Testis (tissue), 3 donors: Measurements from ENCODE around the gene DNAJC5. TPM values are rescaled to one million over a fixed set of nuclear protein-coding genes. Genes with fewer than 3 reads are reported as not detected.

Experiments
- DNase-seq: peaks from one replicate; pipeline ENCODE4 v3.0.0-alpha.2; 2019
- H3K27ac ChIP-seq, 2 donors: fragments of 200-600 bp; sonication (generic); one replicate each; pipeline ENCODE4 v1.5.1; 2019
- H3K27me3 ChIP-seq: fragments of 200-600 bp; sonication (generic); one replicate; pipeline ENCODE4 v1.5.1; 2019
- H3K36me3 ChIP-seq: fragments of 200-600 bp; sonication (generic); one replicate; pipeline ENCODE4 v1.5.1; 2017; ENCODE audit warnings: low read depth; ENCODE audit errors: missing control alignments
- H3K4me1 ChIP-seq: fragments of 200-600 bp; sonication (generic); one replicate; pipeline ENCODE4 v1.5.1; 2019
- H3K4me3 ChIP-seq, 2 donors: fragments of 200-600 bp; sonication (generic); one replicate each; pipeline ENCODE4 v1.5.1; 2017 to 2019
- H3K9me3 ChIP-seq: fragments of 200-600 bp; sonication (generic); one replicate; pipeline ENCODE4 v1.5.1; 2017
- POLR2A ChIP-seq: fragments of 450-650 bp; IDR thresholded peaks from one replicate; pipeline ENCODE4 v1.6.1; 2017; ENCODE audit warnings: antibody characterized with exemption, mild to moderate bottlenecking, moderate library complexity
- WGBS, 2 donors: methylation state at CpG; one replicate each; pipeline ENCODE4 v1.1.5; 2018; 5-methylcytosine and 5-hydroxymethylcytosine counted together
- intact Hi-C: fragments of 100-400 bp; cut with DNase I; formaldehyde crosslinking; loops from one replicate; pipeline ENCODE4 v1.15.1; 2023; ENCODE audit warnings: low total_unique reads
- polyA plus RNA-seq: library from polyadenylated mRNA; stranded (reverse); fragments of 350-450 nt; fragmentation: Illumina TruSeq; extraction: RNeasy Lipid Tissue Mini Kit (QIAGEN cat#74804); gene quantifications from one replicate; pipeline ENCODE4 v1.2.3, GENCODE V29; 2014; ENCODE audit warnings: low read depth, low replicate concordance; ENCODE audit not compliant: insufficient read depth
- total RNA-seq, 2 donors: library from RNA; depleted of rRNA; stranded (reverse); fragments of >200 nt; gene quantifications; one replicate each; pipeline ENCODE4 v1.2.3, GENCODE V29; 2016
- TF ChIP-seq, protein P1 (sequence below), 3 experiments: fragments of 450-650 bp in 2 of 3; fragments of 200-600 bp in 1 of 3; sonication (generic) in 1 of 3; IDR thresholded peaks; one replicate each; pipeline ENCODE4 v1.5.1; 2016 to 2019; ENCODE audit warnings: antibody characterized with exemption in 3 of 3, mild to moderate bottlenecking in 2 of 3, moderate library complexity in 1 of 3

Gene DNAJC5
- total and polyA plus RNA-seq, 3 donors from 2014 or later, result 35.6 to 64.8 (median 58.2) TPM

- Histone ChIP-seq H3K27ac (no peak overlapping the region), H3K36me3 (no peaks in the 10 kb centered on the region), H3K4me1 (peaks cover 6% of the 10 kb centered on the region), H3K9me3 (no peaks in the 10 kb centered on the region), H3K4me3 (no peak overlapping the region), H3K27me3 (no peaks in the 10 kb centered on the region)
- TF ChIP-seq POLR2A, result no peak
- TF ChIP-seq, protein P1, sequence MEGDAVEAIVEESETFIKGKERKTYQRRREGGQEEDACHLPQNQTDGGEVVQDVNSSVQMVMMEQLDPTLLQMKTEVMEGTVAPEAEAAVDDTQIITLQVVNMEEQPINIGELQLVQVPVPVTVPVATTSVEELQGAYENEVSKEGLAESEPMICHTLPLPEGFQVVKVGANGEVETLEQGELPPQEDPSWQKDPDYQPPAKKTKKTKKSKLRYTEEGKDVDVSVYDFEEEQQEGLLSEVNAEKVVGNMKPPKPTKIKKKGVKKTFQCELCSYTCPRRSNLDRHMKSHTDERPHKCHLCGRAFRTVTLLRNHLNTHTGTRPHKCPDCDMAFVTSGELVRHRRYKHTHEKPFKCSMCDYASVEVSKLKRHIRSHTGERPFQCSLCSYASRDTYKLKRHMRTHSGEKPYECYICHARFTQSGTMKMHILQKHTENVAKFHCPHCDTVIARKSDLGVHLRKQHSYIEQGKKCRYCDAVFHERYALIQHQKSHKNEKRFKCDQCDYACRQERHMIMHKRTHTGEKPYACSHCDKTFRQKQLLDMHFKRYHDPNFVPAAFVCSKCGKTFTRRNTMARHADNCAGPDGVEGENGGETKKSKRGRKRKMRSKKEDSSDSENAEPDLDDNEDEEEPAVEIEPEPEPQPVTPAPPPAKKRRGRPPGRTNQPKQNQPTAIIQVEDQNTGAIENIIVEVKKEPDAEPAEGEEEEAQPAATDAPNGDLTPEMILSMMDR (IDR thresholded peaks at IDR 0.05), result no peak
- intact Hi-C loops, result no loop called here
- 71 to 100% methylated on average over 4 to 23 of the region's 23 CpGs for WGBS, 2 donors
- no peak for DNase-seq
Measured at GRCh38 chr20:63940071-63940471, 45.1 kb downstream of the DNAJC5 start.

DNA sequence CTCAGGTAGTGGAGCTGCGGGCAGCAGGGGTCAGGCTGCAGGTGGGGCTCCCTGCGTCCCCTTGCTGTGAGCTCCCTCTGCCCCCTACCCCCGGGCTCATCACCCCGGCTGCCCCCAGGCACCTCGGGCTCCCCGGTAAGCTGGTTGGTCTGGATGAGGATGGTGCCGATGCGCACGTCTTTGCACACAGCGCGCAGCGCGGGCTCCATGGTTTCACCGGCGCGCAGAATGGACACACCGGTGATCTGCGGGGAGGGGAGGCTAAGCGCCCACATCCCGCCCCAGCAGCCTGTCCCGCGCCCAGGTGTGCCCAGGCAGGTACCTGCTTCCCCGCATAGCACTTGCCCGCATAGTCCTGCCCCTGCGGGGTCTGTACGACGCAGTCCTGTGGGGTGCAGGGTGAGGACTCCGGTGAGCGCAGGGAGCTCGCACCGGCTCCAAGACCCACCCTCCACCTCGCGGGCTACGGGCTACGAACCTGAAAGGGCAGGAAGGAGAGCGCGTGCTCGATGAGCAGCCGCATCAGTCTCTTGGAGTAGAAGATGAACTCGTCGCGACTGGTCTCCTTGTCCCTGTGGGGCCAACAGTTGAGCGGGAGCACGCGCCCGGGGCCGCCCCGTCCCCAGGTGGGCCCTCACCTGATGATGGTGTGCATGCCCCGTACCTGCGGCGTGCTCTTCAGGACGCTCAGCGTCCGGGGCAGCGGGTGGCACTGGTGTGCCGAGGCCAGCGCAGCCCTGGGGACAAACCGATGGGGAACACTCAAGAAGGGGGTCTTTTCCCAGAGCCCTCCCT, 45.7 kb downstream of the DNAJC5 start:
- H3K4me1 ChIP-seq, result peaks cover 6% of the 10 kb centered on the region
- H3K36me3 ChIP-seq, result no peaks in the 10 kb centered on the region
- WGBS, 2 donors, result 77 to 78% methylated on average over 25 to 58 of the region's 58 CpGs
- no peaks in the 10 kb centered on the region for H3K9me3 ChIP-seq
- TF ChIP-seq, protein P1 (IDR thresholded peaks at IDR 0.05), result no peak
- TF ChIP-seq POLR2A, result no peak
- no peak overlapping the region for H3K27ac ChIP-seq
- H3K4me3 ChIP-seq, result no peak overlapping the region
- intact Hi-C loops, result no loop called here
- DNase-seq, result no peak
- H3K27me3 ChIP-seq, result no peaks in the 10 kb centered on the region

DNA sequence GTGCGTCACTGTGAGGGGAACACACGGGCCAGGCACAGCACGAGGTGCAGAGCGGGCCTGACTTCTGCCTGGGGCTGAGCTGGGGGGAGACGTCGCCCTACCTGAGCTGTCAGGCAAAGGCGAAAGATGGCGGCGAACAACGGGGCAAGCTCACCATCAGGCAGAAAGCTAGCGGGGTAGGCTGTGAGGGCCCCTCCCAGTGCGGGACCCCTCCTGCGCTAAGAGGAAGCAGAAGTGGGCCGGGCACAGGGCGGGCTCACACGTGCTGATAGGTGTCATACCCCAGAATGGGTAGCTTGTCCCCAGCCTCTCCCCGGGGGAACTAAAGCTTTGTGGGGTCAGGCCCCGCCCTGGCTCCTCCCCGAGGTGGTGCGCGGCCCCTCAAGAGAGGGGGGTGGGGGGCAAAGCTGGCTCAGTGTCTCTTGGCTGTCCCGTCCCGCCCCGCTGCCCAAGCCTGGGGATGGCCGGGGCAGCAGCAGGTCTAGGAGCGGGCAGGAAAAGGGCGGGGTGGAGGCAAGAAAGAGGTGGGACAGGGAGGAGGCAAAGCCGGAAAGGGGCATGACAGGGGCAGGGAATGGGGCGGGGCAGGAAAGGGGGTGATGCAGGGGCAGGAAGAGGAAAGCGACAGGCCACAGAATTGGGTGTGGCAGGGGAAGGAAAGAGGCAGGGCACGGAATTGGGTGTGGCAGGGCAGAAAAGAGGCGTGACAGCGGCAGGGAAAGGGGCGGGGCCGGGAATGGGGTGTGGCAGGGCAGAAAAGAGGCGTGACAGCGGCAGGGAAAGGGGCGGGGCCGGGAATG, 46.6 kb downstream of the DNAJC5 start:
- no peak overlapping the region for H3K4me3 ChIP-seq
- no peaks in the 10 kb centered on the region for H3K9me3 ChIP-seq
- H3K27me3 ChIP-seq, result no peaks in the 10 kb centered on the region
- intact Hi-C loops, result no loop called here
- DNase-seq, result no peak
- WGBS, 2 donors, result 48 to 61% methylated on average over 33 to 37 of the region's 39 CpGs
- peak overlapping the region in 1 of 2 donors; percentile 15 for H3K27ac ChIP-seq
- TF ChIP-seq, protein P1 (IDR thresholded peaks at IDR 0.05), result no peak
- no peak for TF ChIP-seq POLR2A
- peaks cover 6% of the 10 kb centered on the region for H3K4me1 ChIP-seq
- H3K36me3 ChIP-seq, result no peaks in the 10 kb centered on the region

GRCh38 chr20:63942250-63942951, 47.5 kb downstream of the DNAJC5 start:
- peak overlapping the region; percentile 22 to 55 for H3K27ac ChIP-seq
- H3K27me3 ChIP-seq, result no peaks in the 10 kb centered on the region
- H3K9me3 ChIP-seq, result no peaks in the 10 kb centered on the region
- DNase-seq, result peak; percentile 63
- no peaks in the 10 kb centered on the region for H3K36me3 ChIP-seq
- TF ChIP-seq, protein P1 (IDR thresholded peaks at IDR 0.05), result no peak
- no peak for TF ChIP-seq POLR2A
- intact Hi-C loops, result no loop called here
- WGBS, 2 donors, result 40 to 54% methylated on average over 28 to 29 of the region's 30 CpGs
- peaks cover 10% of the 10 kb centered on the region for H3K4me1 ChIP-seq
- H3K4me3 ChIP-seq, result no peak overlapping the region
